Measurements from ENCODE around the gene DLG2.
A peak's percentile ranks its signal among the peaks of the same experiment; 100 is the strongest.

DLG2 gene

DNA sequence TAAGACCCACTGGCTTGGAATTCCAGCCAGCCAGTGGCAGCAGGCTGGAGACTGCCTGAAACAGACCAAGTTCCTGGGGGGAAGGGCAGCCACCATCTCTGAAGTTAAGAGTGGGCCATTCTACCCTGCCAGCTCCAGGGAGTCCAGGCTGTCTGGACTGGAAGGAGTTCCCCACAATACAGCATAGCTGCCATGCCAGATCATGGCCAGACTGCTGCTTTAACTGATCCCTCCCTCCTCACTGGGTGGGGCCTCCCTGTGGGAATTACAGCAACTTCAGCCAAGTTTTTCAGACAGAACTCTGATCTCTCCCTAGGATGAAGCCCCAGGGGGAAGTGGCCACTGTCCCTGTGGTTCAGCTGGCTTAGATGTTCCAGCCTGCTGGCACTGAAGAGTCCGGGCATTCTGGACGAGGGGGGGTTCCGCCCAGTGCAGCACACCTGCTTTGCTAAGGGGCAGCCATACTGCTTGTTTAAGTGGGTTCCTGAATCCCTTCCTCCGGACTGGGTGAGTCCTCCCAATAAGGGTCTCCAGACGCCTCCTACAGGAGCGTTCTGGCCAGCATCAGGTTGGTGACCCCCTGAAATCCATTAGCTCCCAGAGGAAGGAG lies 455.4 kb downstream of the DLG2 start:
- Mint-ChIP-seq H3K9me3 (peaks cover 35% of the 10 kb centered on the region), H3K27ac (no peak overlapping the region), H3K4me1 (peaks cover 7% of the 10 kb centered on the region), H3K36me3 (ENCODE audit: low read depth) (no peaks in the 10 kb centered on the region), H3K4me3 (no peak overlapping the region), H3K27me3 (ENCODE audit: low read depth, poor library complexity) (no peaks in the 10 kb centered on the region)
- no peak for DNase-seq
- TF ChIP-seq, protein P1, sequence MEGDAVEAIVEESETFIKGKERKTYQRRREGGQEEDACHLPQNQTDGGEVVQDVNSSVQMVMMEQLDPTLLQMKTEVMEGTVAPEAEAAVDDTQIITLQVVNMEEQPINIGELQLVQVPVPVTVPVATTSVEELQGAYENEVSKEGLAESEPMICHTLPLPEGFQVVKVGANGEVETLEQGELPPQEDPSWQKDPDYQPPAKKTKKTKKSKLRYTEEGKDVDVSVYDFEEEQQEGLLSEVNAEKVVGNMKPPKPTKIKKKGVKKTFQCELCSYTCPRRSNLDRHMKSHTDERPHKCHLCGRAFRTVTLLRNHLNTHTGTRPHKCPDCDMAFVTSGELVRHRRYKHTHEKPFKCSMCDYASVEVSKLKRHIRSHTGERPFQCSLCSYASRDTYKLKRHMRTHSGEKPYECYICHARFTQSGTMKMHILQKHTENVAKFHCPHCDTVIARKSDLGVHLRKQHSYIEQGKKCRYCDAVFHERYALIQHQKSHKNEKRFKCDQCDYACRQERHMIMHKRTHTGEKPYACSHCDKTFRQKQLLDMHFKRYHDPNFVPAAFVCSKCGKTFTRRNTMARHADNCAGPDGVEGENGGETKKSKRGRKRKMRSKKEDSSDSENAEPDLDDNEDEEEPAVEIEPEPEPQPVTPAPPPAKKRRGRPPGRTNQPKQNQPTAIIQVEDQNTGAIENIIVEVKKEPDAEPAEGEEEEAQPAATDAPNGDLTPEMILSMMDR (IDR thresholded peaks at IDR 0.05) = no peak

DNA sequence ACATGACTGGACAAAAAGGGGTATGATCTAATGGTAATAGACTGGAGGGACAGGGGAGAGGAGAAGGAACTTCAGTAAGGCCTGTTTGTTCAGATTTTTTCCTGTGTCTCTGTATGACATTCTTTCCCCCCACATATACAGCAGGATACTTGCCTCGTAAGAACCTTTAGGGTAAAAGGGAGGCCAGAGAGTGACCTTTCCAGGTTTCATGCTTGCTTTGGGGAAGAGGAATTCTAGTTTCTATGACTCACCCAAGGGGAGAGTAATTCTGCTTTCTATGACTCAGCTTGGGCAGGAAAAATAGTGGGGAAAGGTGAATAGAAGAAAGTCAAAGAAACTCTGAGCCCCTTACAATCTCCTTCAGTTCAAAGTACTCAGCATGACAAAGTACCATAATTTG lies 457.0 kb downstream of the DLG2 start:
- H3K9me3 Mint-ChIP-seq = peaks cover 23% of the 10 kb centered on the region
- H3K36me3 Mint-ChIP-seq (ENCODE audit: low read depth) = no peaks in the 10 kb centered on the region
- TF ChIP-seq, protein P1 (IDR thresholded peaks at IDR 0.05) = no peak
- H3K4me3 Mint-ChIP-seq = no peak overlapping the region
- DNase-seq = no peak
- no peaks in the 10 kb centered on the region for H3K27me3 Mint-ChIP-seq (ENCODE audit: low read depth, poor library complexity)
- H3K27ac Mint-ChIP-seq = no peak overlapping the region
- peaks cover 7% of the 10 kb centered on the region for H3K4me1 Mint-ChIP-seq

DNA sequence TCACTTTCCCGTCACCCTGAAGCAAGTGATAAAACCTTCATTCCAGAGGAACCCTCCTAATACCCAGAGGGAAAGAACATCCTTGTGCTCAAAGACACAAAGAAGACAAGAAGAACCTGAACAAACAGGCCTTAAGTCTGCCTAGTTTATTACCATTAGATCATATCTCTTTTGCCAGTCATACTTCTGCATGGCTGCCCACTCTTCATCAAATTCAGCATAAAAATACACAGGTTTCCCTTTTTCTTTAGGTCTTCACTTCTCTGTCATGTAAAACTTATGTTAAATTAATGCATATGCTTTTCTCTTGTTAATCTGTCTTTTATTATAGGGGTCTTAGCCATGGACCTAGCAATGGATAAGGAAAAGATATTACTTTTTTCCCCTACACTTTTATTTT lies 459.7 kb downstream of the DLG2 start:
- no peak overlapping the region for H3K4me3 Mint-ChIP-seq
- H3K27ac Mint-ChIP-seq = no peak overlapping the region
- TF ChIP-seq, protein P1 (IDR thresholded peaks at IDR 0.05) = no peak
- H3K36me3 Mint-ChIP-seq (ENCODE audit: low read depth) = no peaks in the 10 kb centered on the region
- H3K9me3 Mint-ChIP-seq = peaks cover 5% of the 10 kb centered on the region
- no peaks in the 10 kb centered on the region for H3K27me3 Mint-ChIP-seq (ENCODE audit: low read depth, poor library complexity)
- DNase-seq = no peak
- H3K4me1 Mint-ChIP-seq = peaks cover 7% of the 10 kb centered on the region

DNA sequence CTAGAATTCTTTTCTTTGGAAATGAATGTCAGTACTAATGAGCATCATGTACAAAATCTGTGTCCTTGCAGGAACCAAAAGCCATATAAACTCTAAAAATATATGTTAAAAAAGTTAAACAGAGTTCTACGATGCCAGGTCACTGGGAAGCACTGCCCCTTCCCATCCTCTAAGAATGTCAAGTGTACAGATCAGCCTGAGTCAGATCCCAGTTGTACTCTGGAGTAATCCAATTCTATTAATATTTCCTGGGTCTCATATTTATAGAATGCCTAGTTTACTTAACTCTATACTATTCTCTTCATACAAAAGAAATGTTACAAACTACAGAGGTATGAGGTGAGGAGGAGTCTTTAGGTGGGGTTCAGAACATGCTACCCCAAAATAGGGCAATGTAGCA lies 460.1 kb downstream of the DLG2 start:
- Mint-ChIP-seq H3K4me1 (peaks cover 7% of the 10 kb centered on the region), H3K4me3 (no peak overlapping the region), H3K9me3 (peaks cover under 1% of the 10 kb centered on the region), H3K36me3 (ENCODE audit: low read depth) (no peaks in the 10 kb centered on the region), H3K27ac (no peak overlapping the region), H3K27me3 (ENCODE audit: low read depth, poor library complexity) (no peaks in the 10 kb centered on the region)
- TF ChIP-seq, protein P1 (IDR thresholded peaks at IDR 0.05) = no peak
- no peak for DNase-seq

DNA sequence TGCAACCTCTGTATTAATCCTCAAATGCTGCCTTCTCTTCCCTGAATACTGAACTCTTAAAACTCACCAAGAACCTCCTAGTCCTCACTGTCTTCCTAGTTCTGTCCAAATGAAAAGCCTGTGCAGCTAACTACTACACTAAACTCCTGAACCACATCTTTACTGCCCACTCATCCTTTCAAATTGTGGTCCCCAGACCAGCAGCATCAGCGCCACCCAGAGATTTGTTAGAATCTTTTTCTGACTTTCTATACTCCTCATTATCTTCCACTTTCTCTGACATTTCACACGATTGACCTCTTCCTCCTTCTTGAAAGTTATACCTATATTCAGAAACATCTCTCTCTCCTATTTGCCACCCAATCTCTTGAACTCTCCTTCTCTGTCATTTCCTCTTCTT lies 461.3 kb downstream of the DLG2 start:
- no peaks in the 10 kb centered on the region for H3K36me3 Mint-ChIP-seq (ENCODE audit: low read depth)
- H3K4me1 Mint-ChIP-seq = peaks cover 7% of the 10 kb centered on the region
- peak overlapping the region; percentile 24 for H3K27ac Mint-ChIP-seq
- no peaks in the 10 kb centered on the region for H3K9me3 Mint-ChIP-seq
- TF ChIP-seq, protein P1 (IDR thresholded peaks at IDR 0.05) = no peak
- H3K27me3 Mint-ChIP-seq (ENCODE audit: low read depth, poor library complexity) = peaks cover under 1% of the 10 kb centered on the region
- H3K4me3 Mint-ChIP-seq = no peak overlapping the region
- DNase-seq = no peak

DNA sequence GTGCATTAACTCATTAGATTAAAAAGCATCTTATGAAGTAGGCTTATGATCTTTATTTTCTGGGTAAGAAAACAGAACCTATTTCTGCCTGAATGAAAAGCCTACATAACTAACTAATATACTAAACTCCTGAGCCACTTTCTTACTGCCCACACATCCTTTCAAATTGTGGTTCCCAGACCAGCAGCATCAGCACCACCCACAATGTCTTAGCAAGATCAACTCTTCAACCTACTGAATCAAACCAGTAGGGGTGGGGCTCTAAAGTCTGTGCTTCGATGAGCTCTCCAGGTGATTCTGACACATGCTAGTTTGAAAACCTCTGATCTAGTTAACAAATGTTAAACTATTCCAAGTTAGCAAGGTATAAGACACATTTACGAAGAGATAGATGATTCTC lies 462.4 kb downstream of the DLG2 start:
- H3K36me3 Mint-ChIP-seq (ENCODE audit: low read depth) = no peaks in the 10 kb centered on the region
- TF ChIP-seq, protein P1 (IDR thresholded peaks at IDR 0.05) = no peak

More for the DNA sequence above, 462.4 kb downstream of the DLG2 start:
- no peak overlapping the region for H3K27ac Mint-ChIP-seq
- no peak overlapping the region for H3K4me3 Mint-ChIP-seq
- no peaks in the 10 kb centered on the region for H3K4me1 Mint-ChIP-seq
- peaks cover 4% of the 10 kb centered on the region for H3K27me3 Mint-ChIP-seq (ENCODE audit: low read depth, poor library complexity)
- H3K9me3 Mint-ChIP-seq = no peaks in the 10 kb centered on the region
- no peak for DNase-seq

Data from nephron progenitor cell (in vitro differentiated cells).